ENCODE data around the gene EPB41. TPM values are rescaled to one million over a fixed set of nuclear protein-coding genes. Genes with fewer than 3 reads are reported as not detected.
"Not testable (repeated sequence)": the region's sequence is repeated elsewhere in the genome, so short reads cannot be mapped to it uniquely, and the experiment has no call there.

EPB41 gene
- total RNA-seq, 1 donor from 2014 or later, result 29.3 TPM

GRCh38 chr1:29081201-29081600 is 166.8 kb downstream of the EPB41 start:
- intact Hi-C loops (cut with DNase I), result no loop called here
- no peak for DNase-seq (ENCODE audit: low spot score)

- no peak for DNase-seq (ENCODE audit: low spot score)
- intact Hi-C loops (cut with DNase I), result no loop called here
Observed at GRCh38 chr1:29082519-29082918, 168.2 kb downstream of the EPB41 start.

GRCh38 chr1:29083317-29084195 is 169.2 kb downstream of the EPB41 start:
- intact Hi-C loops (cut with DNase I), result no loop called here
- DNase-seq (ENCODE audit: low spot score), result no peak

- DNase-seq (ENCODE audit: low spot score), result no peak
Observed at GRCh38 chr1:29084196-29084521, 169.8 kb downstream of the EPB41 start.

GRCh38 chr1:29090937-29091618 is 176.7 kb downstream of the EPB41 start:
- no peak for DNase-seq (ENCODE audit: low spot score)
- intact Hi-C loops (cut with DNase I), result no loop called here

More at GRCh38 chr1:29084196-29084521, 169.8 kb downstream of the EPB41 start:
- intact Hi-C loops (cut with DNase I), result no loop called here

- DNase-seq (ENCODE audit: low spot score); intact Hi-C loops (cut with DNase I): not testable (repeated sequence)
Observed at GRCh38 chr1:29092704-29093103, 178.3 kb downstream of the EPB41 start.

- no peak for DNase-seq (ENCODE audit: low spot score)
- intact Hi-C loops (cut with DNase I), result no loop called here
Observed at GRCh38 chr1:29094433-29094832, 180.1 kb downstream of the EPB41 start.

GRCh38 chr1:29094954-29095353 is 180.6 kb downstream of the EPB41 start:
- intact Hi-C loops (cut with DNase I), result no loop called here
- no peak for DNase-seq (ENCODE audit: low spot score)

- intact Hi-C loops (cut with DNase I), result no loop called here
- DNase-seq (ENCODE audit: low spot score), result no peak
Observed at GRCh38 chr1:29096231-29096886, 182.0 kb downstream of the EPB41 start.

GRCh38 chr1:29099286-29099685 is 184.9 kb downstream of the EPB41 start:
- no peak for DNase-seq (ENCODE audit: low spot score)
- intact Hi-C loops (cut with DNase I), result no loop called here

- DNase-seq (ENCODE audit: low spot score), result no peak
- intact Hi-C loops (cut with DNase I), result no loop called here
Observed at GRCh38 chr1:29100487-29100886, 186.1 kb downstream of the EPB41 start.

- intact Hi-C loops (cut with DNase I), result no loop called here
- DNase-seq (ENCODE audit: low spot score), result no peak
Observed at GRCh38 chr1:29105822-29106221, 191.5 kb downstream of the EPB41 start.

- DNase-seq (ENCODE audit: low spot score); intact Hi-C loops (cut with DNase I): not testable (repeated sequence)
Observed at GRCh38 chr1:29108041-29108440, 193.7 kb downstream of the EPB41 start.

GRCh38 chr1:29112705-29113412 is 198.5 kb downstream of the EPB41 start:
- DNase-seq (ENCODE audit: low spot score), result no peak
- intact Hi-C loops (cut with DNase I), result no loop called here

GRCh38 chr1:29113413-29114117 is 199.2 kb downstream of the EPB41 start:
- intact Hi-C loops (cut with DNase I), result no loop called here
- DNase-seq (ENCODE audit: low spot score), result no peak

GRCh38 chr1:29114654-29115053 is 200.3 kb downstream of the EPB41 start:
- no peak for DNase-seq (ENCODE audit: low spot score)
- intact Hi-C loops (cut with DNase I), result no loop called here

GRCh38 chr1:29117381-29117780 is 203.0 kb downstream of the EPB41 start:
- intact Hi-C loops (cut with DNase I), result no loop called here

GRCh38 chr1:29119121-29119929 is 205.0 kb downstream of the EPB41 start:
- intact Hi-C loops (cut with DNase I), result no loop called here

More at GRCh38 chr1:29117381-29117780, 203.0 kb downstream of the EPB41 start:
- DNase-seq (ENCODE audit: low spot score), result no peak

More at GRCh38 chr1:29119121-29119929, 205.0 kb downstream of the EPB41 start:
- no peak for DNase-seq (ENCODE audit: low spot score)
